PC-3 (cell line): ENCODE results near the gene AIM2. TPM values are rescaled to one million over a fixed set of nuclear protein-coding genes. Genes with fewer than 3 reads are reported as not detected.
"Not testable (repeated sequence)": the region's sequence is repeated elsewhere in the genome, so short reads cannot be mapped to it uniquely, and the experiment has no call there.

Experiments used
- ATAC-seq: fragments of 200-7000 bp; cut with Tn5 transposase; 2 replicates; pipeline ENCODE4 v1.9.1; 2020; ENCODE audit warnings: mild to moderate bottlenecking, moderate library complexity
- BruUV-seq: library from RNA; stranded (reverse); fragments of 400-500 nt; replicated peaks from 2 replicates; lab custom pipeline; 2021; lab: Mats Ljungman, UMichigan
- CTCF ChIA-PET: fragments of 300-600 bp; sonication (Branson Sonifier 250); formaldehyde crosslinking; loops from one replicate; lab custom pipeline; 2022; ENCODE audit warnings: antibody characterized with exemption; lab: Charles Lee
- POLR2A ChIA-PET: fragments of 300-600 bp; sonication (Branson Sonifier 250); formaldehyde crosslinking; loops from one replicate; lab custom pipeline; 2022; ENCODE audit warnings: antibody characterized with exemption; ENCODE audit not compliant: unreplicated experiment; lab: Charles Lee
- DNase-seq: peaks from one replicate; pipeline ENCODE4 v3.0.0-alpha.2; 2015
- H2AFZ ChIP-seq: fragments of 300-600 bp; sonication (generic); 2 replicates; pipeline ENCODE4 v1.6.0; 2016; ENCODE audit warnings: antibody characterized with exemption, low read length
- H3F3A ChIP-seq: fragments of 300-600 bp; sonication (generic); one replicate; pipeline ENCODE4 v1.6.0; 2017; ENCODE audit warnings: antibody characterized with exemption, low read length, control low read depth, mild to moderate bottlenecking; ENCODE audit not compliant: unreplicated experiment
- H3K27ac ChIP-seq: fragments of 300-600 bp; sonication (generic); 2 replicates; pipeline ENCODE4 v1.5.1; 2016; ENCODE audit warnings: mild to moderate bottlenecking, low read length
- H3K27me3 ChIP-seq: fragments of 300-600 bp; sonication (generic); 2 replicates; pipeline ENCODE4 v1.6.1; 2016; ENCODE audit warnings: low read length, mixed read lengths
- H3K36me3 ChIP-seq: fragments of 300-600 bp; sonication (generic); 2 replicates; pipeline ENCODE4 v1.6.1; 2016; ENCODE audit warnings: low read depth, mixed run types, low read length, mixed read lengths
- H3K4me1 ChIP-seq: fragments of 300-600 bp; sonication (generic); 2 replicates; pipeline ENCODE4 v1.5.1; 2016; ENCODE audit warnings: low read length; ENCODE audit not compliant: insufficient read depth
- H3K4me2 ChIP-seq: fragments of 300-600 bp; sonication (generic); 2 replicates; pipeline ENCODE4 v1.6.0; 2016; ENCODE audit warnings: low read length
- H3K4me3 ChIP-seq: fragments of 300-600 bp; sonication (generic); 2 replicates; pipeline ENCODE4 v1.5.1; 2016; ENCODE audit warnings: mild to moderate bottlenecking, low read length, mixed read lengths
- H3K79me2 ChIP-seq: fragments of 300-600 bp; sonication (generic); 2 replicates; pipeline ENCODE4 v1.6.1; 2017; ENCODE audit warnings: low read length, mixed read lengths
- H3K9ac ChIP-seq: fragments of 300-600 bp; sonication (generic); 2 replicates; pipeline ENCODE4 v1.6.0; 2016; ENCODE audit warnings: mild to moderate bottlenecking, low read length
- H3K9me2 ChIP-seq: fragments of 300-600 bp; sonication (generic); replicated peaks from 2 replicates; pipeline ENCODE4 v1.6.1; 2016; ENCODE audit warnings: mixed run types, low read length, mixed read lengths
- H3K9me3 ChIP-seq: fragments of 300-600 bp; sonication (generic); 2 replicates; pipeline ENCODE4 v1.6.1; 2016; ENCODE audit warnings: low read length, mixed read lengths
- H4K20me1 ChIP-seq: fragments of 300-600 bp; sonication (generic); 2 replicates; pipeline ENCODE4 v1.6.1; 2016; ENCODE audit warnings: low read length, mixed read lengths
- EZH2 ChIP-seq: fragments of 300-600 bp; sonication (generic); IDR thresholded peaks from one replicate; pipeline ENCODE4 v1.6.1; 2017; ENCODE audit warnings: antibody characterized with exemption, mild to moderate bottlenecking, low read length; ENCODE audit not compliant: unreplicated experiment
- EZH2phosphoT487 ChIP-seq: fragments of 300-600 bp; sonication (generic); IDR thresholded peaks from 2 replicates; pipeline ENCODE4 v1.6.1; 2018; ENCODE audit warnings: mild to moderate bottlenecking, antibody characterized with exemption, low read length, borderline replicate concordance
- intact Hi-C: fragments of 100-400 bp; cut with micrococcal nuclease; formaldehyde crosslinking; loops from 2 replicates; pipeline ENCODE4 v1.9.0; 2023
- total RNA-seq: library from RNA; depleted of rRNA; stranded (reverse); fragments of >200 nt; gene quantifications from 2 replicates; pipeline ENCODE4 v1.2.3, GENCODE V29; 2014
- TF ChIP-seq, protein P1 (sequence below): fragments of 300-600 bp; sonication (generic); conservative IDR thresholded peaks from 2 replicates; pipeline ENCODE4 v1.5.1; 2017; ENCODE audit warnings: antibody characterized with exemption, low read depth, mild to moderate bottlenecking, low read length

Gene AIM2
- total RNA-seq, 1 experiment from 2014 or later, result not detected

DNA sequence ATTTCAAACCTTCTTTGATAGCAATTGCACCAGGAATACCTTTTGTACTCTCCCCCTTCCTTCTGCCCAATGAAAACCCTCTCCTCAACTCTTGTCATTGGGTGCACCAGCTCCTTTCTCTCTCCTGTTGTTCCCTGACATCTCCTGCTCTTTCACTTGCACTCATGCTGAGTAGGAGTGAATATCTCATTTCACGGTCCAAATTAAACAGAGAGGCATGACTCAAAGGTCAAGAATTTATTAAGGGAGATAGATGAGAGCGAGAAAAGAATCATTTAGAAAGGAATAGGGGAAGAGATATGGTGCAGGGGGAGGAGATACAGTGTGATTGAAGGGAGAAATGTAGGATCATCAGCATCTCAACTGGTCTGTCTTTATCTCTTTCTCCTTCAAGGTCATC, 22.1 kb downstream of the AIM2 start:
- TF ChIP-seq, protein P1, sequence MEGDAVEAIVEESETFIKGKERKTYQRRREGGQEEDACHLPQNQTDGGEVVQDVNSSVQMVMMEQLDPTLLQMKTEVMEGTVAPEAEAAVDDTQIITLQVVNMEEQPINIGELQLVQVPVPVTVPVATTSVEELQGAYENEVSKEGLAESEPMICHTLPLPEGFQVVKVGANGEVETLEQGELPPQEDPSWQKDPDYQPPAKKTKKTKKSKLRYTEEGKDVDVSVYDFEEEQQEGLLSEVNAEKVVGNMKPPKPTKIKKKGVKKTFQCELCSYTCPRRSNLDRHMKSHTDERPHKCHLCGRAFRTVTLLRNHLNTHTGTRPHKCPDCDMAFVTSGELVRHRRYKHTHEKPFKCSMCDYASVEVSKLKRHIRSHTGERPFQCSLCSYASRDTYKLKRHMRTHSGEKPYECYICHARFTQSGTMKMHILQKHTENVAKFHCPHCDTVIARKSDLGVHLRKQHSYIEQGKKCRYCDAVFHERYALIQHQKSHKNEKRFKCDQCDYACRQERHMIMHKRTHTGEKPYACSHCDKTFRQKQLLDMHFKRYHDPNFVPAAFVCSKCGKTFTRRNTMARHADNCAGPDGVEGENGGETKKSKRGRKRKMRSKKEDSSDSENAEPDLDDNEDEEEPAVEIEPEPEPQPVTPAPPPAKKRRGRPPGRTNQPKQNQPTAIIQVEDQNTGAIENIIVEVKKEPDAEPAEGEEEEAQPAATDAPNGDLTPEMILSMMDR, result no peak
- TF ChIP-seq EZH2 (no peak), EZH2phosphoT487 (no peak)
- no peaks in the 10 kb centered on the region for H3K9me2 ChIP-seq
- no peaks in the 10 kb centered on the region for H3F3A ChIP-seq
- no peak overlapping the region for H2AFZ ChIP-seq
- CTCF ChIA-PET, result no interaction called here
- H3K9ac ChIP-seq, result no peak overlapping the region
- no peak overlapping the region for H3K27ac ChIP-seq
- H3K4me1 ChIP-seq, result no peaks in the 10 kb centered on the region
- no peak overlapping the region for H3K4me3 ChIP-seq
- H3K4me2 ChIP-seq, result no peak overlapping the region
- no peaks in the 10 kb centered on the region for H3K79me2 ChIP-seq
- POLR2A ChIA-PET, result no interaction called here
- intact Hi-C loops, result loop anchor here (2.0 kb wide), 1 partner anchor 54 kb away; no protein-coding TSS in a partner anchor
- no peaks in the 10 kb centered on the region for H4K20me1 ChIP-seq
- no peak for DNase-seq
- no TSS peak for BruUV-seq
- peak; percentile 64 for ATAC-seq
- no peaks in the 10 kb centered on the region for H3K36me3 ChIP-seq
- no peaks in the 10 kb centered on the region for H3K9me3 ChIP-seq
- H3K27me3 ChIP-seq, result peaks cover 4% of the 10 kb centered on the region; the same call in 1 of the 2 replicates

DNA sequence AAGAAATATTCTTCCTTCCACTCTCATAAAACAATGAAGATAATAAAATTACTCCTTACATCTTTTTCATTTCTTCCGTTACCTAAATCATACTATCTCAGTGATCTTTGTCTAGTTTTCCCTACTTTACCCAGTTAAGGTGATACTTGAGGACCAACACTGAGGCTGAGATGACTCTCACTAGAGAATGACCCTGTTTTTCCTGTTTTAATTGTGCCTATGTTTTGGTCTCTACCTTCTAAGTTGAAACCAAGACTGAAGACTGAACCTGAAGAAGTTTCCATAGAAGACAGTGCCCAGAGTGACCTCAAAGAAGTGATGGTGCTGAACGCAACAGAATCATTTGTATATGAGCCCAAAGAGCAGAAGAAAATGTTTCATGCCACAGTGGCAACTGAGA, 25.1 kb downstream of the AIM2 start:
- intact Hi-C loops, result no loop called here
- Histone ChIP-seq H3K36me3 (no peaks in the 10 kb centered on the region), H3K4me3 (no peak overlapping the region), H3K27ac (no peak overlapping the region), H3K9me3 (no peaks in the 10 kb centered on the region), H3K9ac (no peak overlapping the region), H3K27me3 (no peaks in the 10 kb centered on the region), H3K9me2 (no peaks in the 10 kb centered on the region), H4K20me1 (no peaks in the 10 kb centered on the region), H3K79me2 (no peaks in the 10 kb centered on the region), H3K4me2 (no peak overlapping the region), H3K4me1 (no peaks in the 10 kb centered on the region), H3F3A (no peaks in the 10 kb centered on the region), H2AFZ (no peak overlapping the region)
- ATAC-seq, result no peak
- DNase-seq, result no peak
- BruUV-seq, result no TSS peak
- POLR2A ChIA-PET, result no interaction called here
- CTCF ChIA-PET, result no interaction called here
- TF ChIP-seq, protein P1, result no peak
- TF ChIP-seq EZH2phosphoT487, result no peak
- TF ChIP-seq EZH2, result no peak

DNA sequence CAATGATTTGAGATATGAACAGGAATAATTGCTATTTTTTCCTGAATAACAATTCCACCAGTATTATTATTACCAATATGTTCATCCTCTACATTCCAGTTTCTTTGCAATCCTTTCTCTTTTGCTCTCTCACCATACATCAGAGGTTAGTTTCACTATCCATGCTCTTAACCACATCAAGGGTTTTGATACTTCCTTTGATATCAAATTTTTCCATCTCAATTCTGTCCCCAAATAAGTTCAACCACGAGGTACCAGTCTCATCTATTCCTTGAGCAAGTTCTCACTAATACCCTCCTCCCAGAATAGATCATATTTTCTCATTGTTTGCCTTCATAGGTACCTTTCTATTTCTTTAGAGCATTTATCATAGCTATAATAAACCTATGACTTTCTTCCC, 30.1 kb downstream of the AIM2 start:
- DNase-seq, H3K9me3 ChIP-seq, H3K4me3 ChIP-seq, H4K20me1 ChIP-seq, H3K4me1 ChIP-seq, H3K9ac ChIP-seq, intact Hi-C loops, H3K4me2 ChIP-seq, H3K9me2 ChIP-seq, BruUV-seq, H3K79me2 ChIP-seq, POLR2A ChIA-PET, H3K36me3 ChIP-seq, H3F3A ChIP-seq, H3K27me3 ChIP-seq, H2AFZ ChIP-seq, CTCF ChIA-PET, H3K27ac ChIP-seq, ATAC-seq: not testable (repeated sequence)
